Activated CD8-positive, alpha-beta T cell treated with anti-CD3 and anti-CD28 coated beads for 36 hours (primary cell): ENCODE measurements around the gene MISP3. TPM values are rescaled to one million over a fixed set of nuclear protein-coding genes. Genes with fewer than 3 reads are reported as not detected.

Experiments
- ATAC-seq: fragments of 200-7000 bp; cut with Tn5 transposase; one replicate; pipeline ENCODE4 v1.10.0; 2021; ENCODE audit warnings: mild to moderate bottlenecking, moderate library complexity
- CTCF ChIA-PET: fragments of 350-600 bp; sonication (Branson Sonifier 250); formaldehyde crosslinking; loops from one replicate; lab custom pipeline; 2021; ENCODE audit warnings: antibody characterized with exemption; lab: Charles Lee
- POLR2A ChIA-PET: fragments of 350-600 bp; sonication (Branson Sonifier 250); formaldehyde crosslinking; loops from one replicate; lab custom pipeline; 2021; ENCODE audit warnings: antibody characterized with exemption; lab: Charles Lee
- DNase-seq: peaks from one replicate; pipeline ENCODE4 v3.0.0-alpha.2; 2020
- H3K27ac Mint-ChIP-seq: one replicate; pipeline ENCODE4 v1.8.0; 2021; ENCODE audit warnings: mild to moderate bottlenecking, mixed read lengths
- H3K27me3 Mint-ChIP-seq: one replicate; pipeline ENCODE4 v1.8.0; 2021; ENCODE audit warnings: mixed read lengths
- H3K36me3 Mint-ChIP-seq: one replicate; pipeline ENCODE4 v1.8.0; 2021; ENCODE audit warnings: low read depth, mixed read lengths
- H3K4me1 Mint-ChIP-seq: one replicate; pipeline ENCODE4 v1.8.0; 2021; ENCODE audit warnings: low read depth, mixed read lengths
- H3K4me3 Mint-ChIP-seq: one replicate; pipeline ENCODE4 v1.8.0; 2021; ENCODE audit warnings: mild to moderate bottlenecking, moderate library complexity, mixed read lengths
- H3K9me3 Mint-ChIP-seq: one replicate; pipeline ENCODE4 v1.8.0; 2021; ENCODE audit warnings: mixed read lengths
- intact Hi-C: fragments of 100-400 bp; cut with micrococcal nuclease; formaldehyde crosslinking; loops from one replicate; pipeline ENCODE4 v1.10.0; 2022
- total RNA-seq, 2 experiments: library from RNA; stranded (reverse); gene quantifications; one replicate each; pipeline ENCODE4 v1.2.3, GENCODE V29; 2021
- TF ChIP-seq, protein P1 (sequence below): fragments of 200-600 bp; IDR thresholded peaks from one replicate; pipeline ENCODE4 v1.8.0; 2022; ENCODE audit warnings: antibody characterized with exemption, mild to moderate bottlenecking

MISP3 gene
- total RNA-seq, 2 experiments from 2014 or later: 1.4 to 1.5 TPM

DNA sequence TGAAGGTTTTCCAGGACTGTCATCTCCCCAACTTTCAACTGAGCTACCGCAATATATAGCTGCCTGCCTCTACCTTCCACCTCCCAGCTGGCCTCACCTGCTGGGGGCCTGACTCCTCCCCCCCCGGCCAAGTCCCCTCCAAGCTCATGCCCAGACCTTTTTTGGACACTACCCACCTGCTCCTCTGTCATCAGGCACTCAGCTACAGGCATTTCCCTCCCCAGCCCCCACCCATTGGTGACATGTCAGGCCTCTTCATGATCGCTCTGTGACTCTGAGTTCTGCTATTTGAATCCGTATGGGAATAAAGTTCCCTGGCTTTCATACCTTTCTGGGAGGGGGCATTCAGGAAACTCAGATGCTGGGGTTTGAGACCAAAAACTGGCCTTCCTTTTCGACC is 43.2 kb downstream of the MISP3 start:
- intact Hi-C loops: no loop called here
- ChIA-PET POLR2A (interaction anchor here (0.8 to 1.3 kb wide), 3 partner anchors 11 to 130 kb away, joined by 3 to 5 read pairs (median 4); no protein-coding TSS in a partner anchor), CTCF (interaction anchor here (0.7 to 4.9 kb wide), 22 partner anchors 10 to 518 kb away, joined by 3 to 44 read pairs (median 4); partner anchors contain the start of genes ASF1B, MISP3 and RLN3)
- TF ChIP-seq, protein P1, sequence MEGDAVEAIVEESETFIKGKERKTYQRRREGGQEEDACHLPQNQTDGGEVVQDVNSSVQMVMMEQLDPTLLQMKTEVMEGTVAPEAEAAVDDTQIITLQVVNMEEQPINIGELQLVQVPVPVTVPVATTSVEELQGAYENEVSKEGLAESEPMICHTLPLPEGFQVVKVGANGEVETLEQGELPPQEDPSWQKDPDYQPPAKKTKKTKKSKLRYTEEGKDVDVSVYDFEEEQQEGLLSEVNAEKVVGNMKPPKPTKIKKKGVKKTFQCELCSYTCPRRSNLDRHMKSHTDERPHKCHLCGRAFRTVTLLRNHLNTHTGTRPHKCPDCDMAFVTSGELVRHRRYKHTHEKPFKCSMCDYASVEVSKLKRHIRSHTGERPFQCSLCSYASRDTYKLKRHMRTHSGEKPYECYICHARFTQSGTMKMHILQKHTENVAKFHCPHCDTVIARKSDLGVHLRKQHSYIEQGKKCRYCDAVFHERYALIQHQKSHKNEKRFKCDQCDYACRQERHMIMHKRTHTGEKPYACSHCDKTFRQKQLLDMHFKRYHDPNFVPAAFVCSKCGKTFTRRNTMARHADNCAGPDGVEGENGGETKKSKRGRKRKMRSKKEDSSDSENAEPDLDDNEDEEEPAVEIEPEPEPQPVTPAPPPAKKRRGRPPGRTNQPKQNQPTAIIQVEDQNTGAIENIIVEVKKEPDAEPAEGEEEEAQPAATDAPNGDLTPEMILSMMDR: no peak
- ATAC-seq (no peak), DNase-seq (no peak)
- no peaks in the 10 kb centered on the region for H3K9me3 Mint-ChIP-seq
- H3K36me3 Mint-ChIP-seq: no peaks in the 10 kb centered on the region
- H3K4me1 Mint-ChIP-seq: peaks cover 56% of the 10 kb centered on the region
- H3K4me3 Mint-ChIP-seq: peak overlapping the region; percentile 90
- no peak overlapping the region for H3K27ac Mint-ChIP-seq
- no peaks in the 10 kb centered on the region for H3K27me3 Mint-ChIP-seq

DNA sequence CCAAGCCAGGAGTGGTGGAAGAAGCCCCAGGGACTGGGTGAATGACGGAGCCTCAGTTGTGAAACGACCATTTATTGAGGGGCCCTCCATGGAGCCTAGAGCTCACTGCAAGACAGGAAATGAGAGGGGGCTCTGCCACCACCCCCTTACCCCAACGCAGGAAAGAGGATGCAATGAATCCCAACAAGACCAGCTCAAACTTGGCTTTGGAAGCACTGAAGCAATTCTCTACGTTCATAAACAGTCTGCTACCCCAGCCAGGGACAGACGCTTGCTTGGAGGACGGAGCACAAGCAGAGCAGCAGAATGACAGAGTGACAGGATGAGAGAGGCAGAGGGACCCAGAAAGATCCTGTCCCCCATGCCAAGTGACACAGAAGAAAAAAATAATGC is 43.9 kb downstream of the MISP3 start:
- intact Hi-C loops: no loop called here
- H3K27ac Mint-ChIP-seq: peak overlapping the region; percentile 28
- CTCF ChIA-PET: interaction anchor here (0.7 to 4.9 kb wide), 8 partner anchors 10 to 244 kb away, joined by 3 to 44 read pairs (median 10); partner anchors contain the start of gene ASF1B
- POLR2A ChIA-PET: interaction anchor here (1.5 kb wide), 1 partner anchor 35 kb away, joined by 3 read pairs; no protein-coding TSS in a partner anchor
- no peaks in the 10 kb centered on the region for H3K36me3 Mint-ChIP-seq
- H3K27me3 Mint-ChIP-seq: no peaks in the 10 kb centered on the region
- peaks cover 56% of the 10 kb centered on the region for H3K4me1 Mint-ChIP-seq
- no peak for ATAC-seq
- H3K9me3 Mint-ChIP-seq: no peaks in the 10 kb centered on the region
- TF ChIP-seq, protein P1: no peak
- peak overlapping the region; percentile 90 for H3K4me3 Mint-ChIP-seq
- no peak for DNase-seq

DNA sequence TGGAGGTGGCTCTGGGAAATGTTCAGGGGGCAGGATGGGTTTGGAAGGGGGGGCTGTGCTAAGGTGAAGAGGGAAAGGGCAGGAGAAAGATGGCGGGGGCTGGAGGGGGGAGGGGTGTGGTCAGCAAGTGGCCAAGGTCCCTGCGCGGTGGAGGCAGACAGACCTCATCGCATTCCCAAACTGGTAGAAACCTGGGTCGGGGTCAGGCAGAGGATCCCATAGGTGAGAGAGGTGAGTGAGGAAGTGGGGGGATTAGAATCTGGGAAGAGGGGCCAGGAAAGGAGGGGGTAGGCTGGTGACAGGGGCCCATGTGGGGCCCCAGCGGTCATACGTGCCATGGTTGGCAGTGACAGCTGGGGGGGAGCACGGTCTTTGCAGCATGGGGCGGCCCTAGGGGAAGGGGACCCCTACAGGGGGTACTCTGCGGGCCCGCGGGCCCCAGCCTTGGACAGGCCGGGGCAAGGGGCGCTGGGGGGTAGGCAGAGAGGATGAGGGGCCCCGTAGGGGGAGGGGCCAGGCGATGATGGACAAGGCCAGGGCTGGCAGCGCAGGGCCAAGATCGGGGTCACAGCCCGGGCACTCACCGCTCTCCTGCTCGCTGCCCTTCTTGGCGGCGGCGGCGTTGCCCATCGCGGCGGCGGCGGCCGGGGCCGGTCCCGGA is 44.5 kb downstream of the MISP3 start:
- TF ChIP-seq, protein P1: no peak
- intact Hi-C loops: no loop called here
- peak overlapping the region; percentile 28 for H3K27ac Mint-ChIP-seq
- DNase-seq (peak; percentile 31), ATAC-seq (peak; percentile 1)
- POLR2A ChIA-PET: interaction anchor here (1.5 kb wide), 1 partner anchor 35 kb away, joined by 3 read pairs; no protein-coding TSS in a partner anchor
- H3K4me3 Mint-ChIP-seq: peak overlapping the region; percentile 90
- peaks cover 51% of the 10 kb centered on the region for H3K4me1 Mint-ChIP-seq
- H3K36me3 Mint-ChIP-seq: no peaks in the 10 kb centered on the region
- no peaks in the 10 kb centered on the region for H3K27me3 Mint-ChIP-seq
- H3K9me3 Mint-ChIP-seq: no peaks in the 10 kb centered on the region
- CTCF ChIA-PET: interaction anchor here (1.2 to 4.9 kb wide), 3 partner anchors 19 to 231 kb away, joined by 4 to 44 read pairs (median 20); partner anchors contain the start of gene ASF1B

DNA sequence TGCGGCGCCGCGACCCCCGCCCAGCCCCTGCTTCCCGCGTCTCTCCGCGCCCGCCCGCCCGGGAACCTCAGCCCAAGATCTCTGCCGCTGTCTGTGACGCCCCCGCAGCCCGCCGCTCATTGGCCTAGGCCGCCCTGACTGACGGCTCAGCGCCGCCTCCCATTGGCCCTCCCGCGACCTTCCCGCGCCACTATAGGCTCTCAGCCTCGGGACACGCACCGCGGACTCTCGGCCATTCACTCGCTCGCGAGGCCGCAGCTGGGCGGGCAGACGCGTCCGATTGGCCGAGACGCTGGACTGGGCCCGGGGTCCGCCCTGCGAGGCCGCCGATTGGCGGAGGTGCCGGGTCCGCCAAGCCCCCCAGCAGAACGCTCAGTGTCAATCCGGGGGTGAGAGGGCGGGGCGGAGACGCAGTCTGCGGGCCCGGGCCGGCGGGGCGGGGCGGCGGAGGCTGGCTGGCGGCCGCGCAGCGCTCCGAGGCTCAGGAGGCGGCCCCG is 45.1 kb downstream of the MISP3 start, which contains the start of gene PRKACA:
TSS of gene PRKACA (minus strand) at position 95 of the 497 bp plus-strand sequence. CDS start 215 bp downstream, outside the sequence.
- H3K9me3 Mint-ChIP-seq: no peaks in the 10 kb centered on the region
- POLR2A ChIA-PET: interaction anchor here (1.5 kb wide), 1 partner anchor 36 kb away, joined by 3 read pairs; no protein-coding TSS in a partner anchor
- H3K4me3 Mint-ChIP-seq: peak within 1 kb of the TSS; percentile 90
- peak; percentile 99 for DNase-seq
- intact Hi-C loops: no loop called here
- peaks cover 4% of the 10 kb centered on the region for H3K36me3 Mint-ChIP-seq
- peak; percentile 96 for ATAC-seq
- no peaks in the 10 kb centered on the region for H3K27me3 Mint-ChIP-seq
- CTCF ChIA-PET: interaction anchor here (1.2 to 4.9 kb wide), 2 partner anchors 18 to 230 kb away, joined by 4 to 44 read pairs; partner anchors contain the start of gene ASF1B
- TF ChIP-seq, protein P1: no peak
- peak within 1 kb of the TSS; percentile 83 for H3K27ac Mint-ChIP-seq
- H3K4me1 Mint-ChIP-seq: peaks cover 44% of the 10 kb centered on the region
